Liver (tissue), 9 donors: Measurements from ENCODE around the gene ZNF777. TPM values are rescaled to one million over a fixed set of nuclear protein-coding genes. Genes with fewer than 3 reads are reported as not detected.

Source experiments
- DNase-seq: peaks from one replicate; pipeline ENCODE4 v3.0.0-alpha.2; 2017; ENCODE audit warnings: low spot score
- H3K27ac ChIP-seq, 2 donors: one replicate each; pipeline ENCODE4 v1.7.0; 2013; ENCODE audit warnings: inconsistent platforms in 2 of 2, low read length in 2 of 2, control low read depth in 1 of 2, low read depth in 1 of 2, mild to moderate bottlenecking in 1 of 2
- H3K27me3 ChIP-seq, 4 donors: one replicate each; pipeline versions ENCODE4 v1.6.1 to v1.7.0; 2013; ENCODE audit warnings: low read length in 3 of 4, inconsistent platforms in 1 of 4, mild to moderate bottlenecking in 1 of 4, moderate library complexity in 1 of 4; ENCODE audit not compliant: control insufficient read depth in 4 of 4, insufficient read depth in 4 of 4
- H3K36me3 ChIP-seq, 4 donors: one replicate each; pipeline versions ENCODE4 v1.6.1 to v1.7.0; 2013; ENCODE audit warnings: low read length in 3 of 4, mild to moderate bottlenecking in 3 of 4, low read depth in 1 of 4, moderate library complexity in 1 of 4; ENCODE audit not compliant: control insufficient read depth in 4 of 4, insufficient read depth in 3 of 4
- H3K4me1 ChIP-seq, 4 donors: one replicate each; pipeline versions ENCODE4 v1.6.1 to v1.7.0; 2013; ENCODE audit warnings: low read length in 3 of 4, mild to moderate bottlenecking in 3 of 4, moderate library complexity in 1 of 4; ENCODE audit not compliant: control insufficient read depth in 4 of 4, insufficient read depth in 4 of 4
- H3K4me3 ChIP-seq, 3 donors: one replicate each; pipeline versions ENCODE4 v1.6.1 to v1.7.0; 2013; ENCODE audit warnings: low read length in 3 of 3, control low read depth in 1 of 3, low read depth in 1 of 3, mild to moderate bottlenecking in 1 of 3
- H3K9ac ChIP-seq, 2 donors: one replicate each; pipeline ENCODE4 v1.7.0; 2013; ENCODE audit warnings: low read length in 2 of 2, mild to moderate bottlenecking in 2 of 2, moderate library complexity in 2 of 2, control low read depth in 1 of 2, low read depth in 1 of 2
- H3K9me3 ChIP-seq, 4 donors: one replicate each; pipeline versions ENCODE4 v1.6.1 to v1.7.0; 2013; ENCODE audit warnings: low read length in 3 of 4; ENCODE audit not compliant: control insufficient read depth in 4 of 4
- EGR1 ChIP-seq, 2 donors: IDR thresholded peaks; 2 replicates each; pipeline ENCODE4 v1.6.1; 2016 to 2018; ENCODE audit warnings: antibody characterized with exemption in 2 of 2, low read depth in 2 of 2
- FOXA1 ChIP-seq: IDR thresholded peaks from 2 replicates; pipeline ENCODE4 v1.6.1; 2016; ENCODE audit warnings: antibody characterized with exemption
- FOXA2 ChIP-seq: IDR thresholded peaks from 2 replicates; pipeline ENCODE4 v1.6.1; 2016; ENCODE audit warnings: antibody characterized with exemption
- GABPA ChIP-seq, 2 donors: IDR thresholded peaks in 1 of 2; conservative IDR thresholded peaks in 1 of 2; 2 replicates each; pipeline ENCODE4 v1.6.1; 2016; ENCODE audit warnings: antibody characterized with exemption in 2 of 2, mild to moderate bottlenecking in 1 of 2, moderate library complexity in 1 of 2
- HNF4G ChIP-seq: IDR thresholded peaks from 2 replicates; pipeline ENCODE4 v1.6.1; 2016; ENCODE audit warnings: antibody characterized with exemption
- JUND ChIP-seq, 2 donors: IDR thresholded peaks; 2 replicates each; pipeline ENCODE4 v1.6.1; 2016; ENCODE audit warnings: antibody characterized with exemption in 2 of 2
- RAD21 ChIP-seq, 2 donors: IDR thresholded peaks; 2 replicates each; pipeline ENCODE4 v1.6.1; 2016; ENCODE audit warnings: antibody characterized with exemption in 2 of 2, mild to moderate bottlenecking in 2 of 2
- RXRA ChIP-seq, 2 donors: IDR thresholded peaks; 2 replicates each; pipeline ENCODE4 v1.6.1; 2017 to 2018; ENCODE audit warnings: antibody characterized with exemption in 2 of 2, mild to moderate bottlenecking in 1 of 2
- SP1 ChIP-seq: IDR thresholded peaks from 2 replicates; pipeline ENCODE4 v1.6.1; 2018; ENCODE audit warnings: antibody characterized with exemption, mild to moderate bottlenecking
- WGBS: extraction: QIAGEN DNeasy Blood & Tissue Kit; methylation state at CpG from one replicate; pipeline ENCODE4 v1.1.7; 2013; 5-methylcytosine and 5-hydroxymethylcytosine counted together
- polyA plus RNA-seq, 2 donors: library from polyadenylated mRNA; stranded (reverse) in 1 of 2; unstranded in 1 of 2; fragments of 200-250 nt in 1 of 2; fragments of >200 nt in 1 of 2; fragmentation: Nextera tagmentation in 1 of 2; extraction: Ambion mirVana in 1 of 2; gene quantifications; one replicate each; pipeline versions ENCODE4 v1.2.1 to v1.2.3, GENCODE V29; 2013 to 2015
- total RNA-seq, 2 donors: library from RNA; depleted of rRNA; stranded (reverse); fragments of >200 nt; gene quantifications; one replicate each; pipeline ENCODE4 v1.2.3, GENCODE V29; 2014
- TF ChIP-seq, protein P1 (sequence below): IDR thresholded peaks from 2 replicates; pipeline ENCODE4 v1.6.1; 2016; ENCODE audit warnings: antibody characterized with exemption
- TF ChIP-seq, protein P2 (sequence below): IDR thresholded peaks from 2 replicates; pipeline ENCODE4 v1.6.1; 2016; ENCODE audit warnings: antibody characterized with exemption
- TF ChIP-seq, protein P3 (sequence below): fragments of 150-350 bp; IDR thresholded peaks from 2 replicates; pipeline ENCODE4 v1.5.1; 2017; ENCODE audit warnings: improper control_type of control experiment, low read depth, low read length; ENCODE audit not compliant: missing input control
- TF ChIP-seq, protein P4 (sequence below): IDR thresholded peaks from 2 replicates; pipeline ENCODE4 v1.6.1; 2016; ENCODE audit warnings: antibody characterized with exemption, mild to moderate bottlenecking
- TF ChIP-seq, protein P5 (sequence below): IDR thresholded peaks from 2 replicates; pipeline ENCODE4 v1.6.1; 2016; ENCODE audit warnings: antibody characterized with exemption
- donor health status: healthy.
- donor health status: healthy.
- donor health status: healthy.
- donor health status: healthy.
- donor health status: healthy.

ZNF777 gene
- total and polyA plus RNA-seq, 4 donors, result 0.22 to 5.7 (median 4.1) TPM

DNA sequence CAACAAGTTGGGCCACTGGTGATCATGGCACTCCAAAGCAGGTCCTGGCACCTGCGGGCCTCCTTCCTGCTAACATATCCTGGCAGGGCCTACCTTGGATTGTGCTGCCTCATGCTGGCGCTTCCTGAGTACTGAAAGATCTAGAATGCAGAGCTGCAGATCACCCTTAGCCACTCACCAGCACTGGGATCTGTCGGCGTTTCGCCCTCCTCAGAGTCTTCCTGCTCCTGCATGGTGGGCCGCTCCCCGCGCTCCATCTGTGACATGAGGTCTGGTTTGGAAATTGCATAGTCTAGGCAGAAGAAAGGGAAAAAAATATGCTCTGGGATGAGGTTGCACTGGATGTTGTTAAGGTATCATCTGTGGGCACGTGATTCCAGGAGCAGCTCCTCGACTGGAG lies 10.0 kb downstream of the ZNF777 start:
- H3K27me3 ChIP-seq, result no peaks in the 10 kb centered on the region
- 97% methylated on average over 10 of the region's 10 CpGs for WGBS
- TF ChIP-seq JUND (IDR thresholded peaks at IDR 0.05) (no peak), RXRA (IDR thresholded peaks at IDR 0.05) (no peak), FOXA1 (no peak), RAD21 (IDR thresholded peaks at IDR 0.05) (no peak), HNF4G (no peak), EGR1 (IDR thresholded peaks at IDR 0.05; ENCODE audit: low read depth in 2 of 2) (no peak)
- TF ChIP-seq, protein P1, sequence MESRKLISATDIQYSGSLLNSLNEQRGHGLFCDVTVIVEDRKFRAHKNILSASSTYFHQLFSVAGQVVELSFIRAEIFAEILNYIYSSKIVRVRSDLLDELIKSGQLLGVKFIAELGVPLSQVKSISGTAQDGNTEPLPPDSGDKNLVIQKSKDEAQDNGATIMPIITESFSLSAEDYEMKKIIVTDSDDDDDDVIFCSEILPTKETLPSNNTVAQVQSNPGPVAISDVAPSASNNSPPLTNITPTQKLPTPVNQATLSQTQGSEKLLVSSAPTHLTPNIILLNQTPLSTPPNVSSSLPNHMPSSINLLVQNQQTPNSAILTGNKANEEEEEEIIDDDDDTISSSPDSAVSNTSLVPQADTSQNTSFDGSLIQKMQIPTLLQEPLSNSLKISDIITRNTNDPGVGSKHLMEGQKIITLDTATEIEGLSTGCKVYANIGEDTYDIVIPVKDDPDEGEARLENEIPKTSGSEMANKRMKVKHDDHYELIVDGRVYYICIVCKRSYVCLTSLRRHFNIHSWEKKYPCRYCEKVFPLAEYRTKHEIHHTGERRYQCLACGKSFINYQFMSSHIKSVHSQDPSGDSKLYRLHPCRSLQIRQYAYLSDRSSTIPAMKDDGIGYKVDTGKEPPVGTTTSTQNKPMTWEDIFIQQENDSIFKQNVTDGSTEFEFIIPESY, result no peak
- TF ChIP-seq, protein P2, sequence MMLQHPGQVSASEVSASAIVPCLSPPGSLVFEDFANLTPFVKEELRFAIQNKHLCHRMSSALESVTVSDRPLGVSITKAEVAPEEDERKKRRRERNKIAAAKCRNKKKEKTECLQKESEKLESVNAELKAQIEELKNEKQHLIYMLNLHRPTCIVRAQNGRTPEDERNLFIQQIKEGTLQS, result no peak
- TF ChIP-seq, protein P3, sequence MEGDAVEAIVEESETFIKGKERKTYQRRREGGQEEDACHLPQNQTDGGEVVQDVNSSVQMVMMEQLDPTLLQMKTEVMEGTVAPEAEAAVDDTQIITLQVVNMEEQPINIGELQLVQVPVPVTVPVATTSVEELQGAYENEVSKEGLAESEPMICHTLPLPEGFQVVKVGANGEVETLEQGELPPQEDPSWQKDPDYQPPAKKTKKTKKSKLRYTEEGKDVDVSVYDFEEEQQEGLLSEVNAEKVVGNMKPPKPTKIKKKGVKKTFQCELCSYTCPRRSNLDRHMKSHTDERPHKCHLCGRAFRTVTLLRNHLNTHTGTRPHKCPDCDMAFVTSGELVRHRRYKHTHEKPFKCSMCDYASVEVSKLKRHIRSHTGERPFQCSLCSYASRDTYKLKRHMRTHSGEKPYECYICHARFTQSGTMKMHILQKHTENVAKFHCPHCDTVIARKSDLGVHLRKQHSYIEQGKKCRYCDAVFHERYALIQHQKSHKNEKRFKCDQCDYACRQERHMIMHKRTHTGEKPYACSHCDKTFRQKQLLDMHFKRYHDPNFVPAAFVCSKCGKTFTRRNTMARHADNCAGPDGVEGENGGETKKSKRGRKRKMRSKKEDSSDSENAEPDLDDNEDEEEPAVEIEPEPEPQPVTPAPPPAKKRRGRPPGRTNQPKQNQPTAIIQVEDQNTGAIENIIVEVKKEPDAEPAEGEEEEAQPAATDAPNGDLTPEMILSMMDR, result no peak
- peaks cover 29 to 69% (median 47%) of the 10 kb centered on the region in 4 donors for H3K36me3 ChIP-seq
- no peaks in the 10 kb centered on the region for H3K9me3 ChIP-seq
- no peak overlapping the region for H3K27ac ChIP-seq
- peak; percentile 19 for DNase-seq
- H3K9ac ChIP-seq, result no peak overlapping the region
- H3K4me1 ChIP-seq, result no peaks in the 10 kb centered on the region
- H3K4me3 ChIP-seq, result no peak overlapping the region

DNA sequence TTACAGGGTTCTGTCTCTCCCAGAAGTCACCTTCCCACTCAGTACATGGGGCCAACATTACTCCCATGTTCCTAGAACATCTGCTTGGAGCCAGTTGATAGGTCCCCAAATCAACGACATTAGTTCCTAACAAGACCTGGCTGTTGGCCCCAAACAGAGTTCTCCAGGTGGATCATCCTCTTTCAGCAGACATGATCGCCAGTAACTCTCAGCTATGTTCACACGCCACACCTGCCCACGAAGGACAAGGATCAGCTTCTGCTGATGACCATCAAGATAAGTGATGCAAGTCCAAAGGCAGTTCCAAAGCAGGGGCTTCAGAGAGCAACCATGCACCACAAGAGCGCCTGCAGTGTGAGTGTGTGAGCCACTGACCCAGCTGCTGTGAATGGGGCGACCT lies 11.0 kb downstream of the ZNF777 start:
- no peak for DNase-seq
- no peak overlapping the region for H3K27ac ChIP-seq
- H3K4me3 ChIP-seq, result no peak overlapping the region
- H3K36me3 ChIP-seq, result peaks cover 25 to 65% (median 53%) of the 10 kb centered on the region in 4 donors
- no peaks in the 10 kb centered on the region for H3K4me1 ChIP-seq
- no peak for TF ChIP-seq FOXA2
- no peak overlapping the region for H3K9ac ChIP-seq
- WGBS, result 95% methylated on average over 6 of the region's 6 CpGs
- no peaks in the 10 kb centered on the region for H3K27me3 ChIP-seq
- no peaks in the 10 kb centered on the region for H3K9me3 ChIP-seq

DNA sequence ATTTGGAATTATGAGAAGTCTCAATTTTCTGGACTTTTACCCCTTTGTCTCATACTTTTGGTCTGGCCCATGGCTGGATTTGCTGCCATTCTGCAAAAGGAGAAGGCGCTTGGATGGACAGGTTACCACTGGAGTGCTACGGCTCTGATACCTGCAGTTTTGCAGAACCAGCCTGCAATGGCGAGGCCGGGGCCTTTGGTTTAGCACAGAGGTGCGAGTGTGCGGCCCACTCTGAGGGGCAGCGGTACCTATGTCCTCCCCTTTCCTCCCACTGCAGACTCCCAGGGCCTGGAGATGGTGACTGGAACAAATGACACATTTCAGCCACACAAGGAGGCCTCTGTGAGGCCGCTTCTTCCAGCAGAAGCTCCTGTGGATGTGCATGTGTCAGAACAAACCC lies 11.9 kb downstream of the ZNF777 start:
- Histone ChIP-seq H3K4me3 (no peak overlapping the region), H3K4me1 (no peaks in the 10 kb centered on the region), H3K36me3 (peaks cover 21 to 56% (median 46%) of the 10 kb centered on the region in 4 donors), H3K27me3 (no peaks in the 10 kb centered on the region), H3K9me3 (no peaks in the 10 kb centered on the region), H3K9ac (no peak overlapping the region), H3K27ac (no peak overlapping the region)
- no peak for DNase-seq
- 92% methylated on average over 8 of the region's 8 CpGs for WGBS
- TF ChIP-seq, protein P2, result no peak
- TF ChIP-seq RAD21 (IDR thresholded peaks at IDR 0.05) (no peak), HNF4G (no peak), FOXA1 (no peak), RXRA (IDR thresholded peaks at IDR 0.05) (no peak), SP1 (no peak), GABPA (IDR thresholded peaks at IDR 0.05 in 1 of 2, conservative IDR thresholded peaks at IDR 0.05 in 1 of 2) (no peak)
- TF ChIP-seq, protein P1, result no peak
- TF ChIP-seq, protein P4, sequence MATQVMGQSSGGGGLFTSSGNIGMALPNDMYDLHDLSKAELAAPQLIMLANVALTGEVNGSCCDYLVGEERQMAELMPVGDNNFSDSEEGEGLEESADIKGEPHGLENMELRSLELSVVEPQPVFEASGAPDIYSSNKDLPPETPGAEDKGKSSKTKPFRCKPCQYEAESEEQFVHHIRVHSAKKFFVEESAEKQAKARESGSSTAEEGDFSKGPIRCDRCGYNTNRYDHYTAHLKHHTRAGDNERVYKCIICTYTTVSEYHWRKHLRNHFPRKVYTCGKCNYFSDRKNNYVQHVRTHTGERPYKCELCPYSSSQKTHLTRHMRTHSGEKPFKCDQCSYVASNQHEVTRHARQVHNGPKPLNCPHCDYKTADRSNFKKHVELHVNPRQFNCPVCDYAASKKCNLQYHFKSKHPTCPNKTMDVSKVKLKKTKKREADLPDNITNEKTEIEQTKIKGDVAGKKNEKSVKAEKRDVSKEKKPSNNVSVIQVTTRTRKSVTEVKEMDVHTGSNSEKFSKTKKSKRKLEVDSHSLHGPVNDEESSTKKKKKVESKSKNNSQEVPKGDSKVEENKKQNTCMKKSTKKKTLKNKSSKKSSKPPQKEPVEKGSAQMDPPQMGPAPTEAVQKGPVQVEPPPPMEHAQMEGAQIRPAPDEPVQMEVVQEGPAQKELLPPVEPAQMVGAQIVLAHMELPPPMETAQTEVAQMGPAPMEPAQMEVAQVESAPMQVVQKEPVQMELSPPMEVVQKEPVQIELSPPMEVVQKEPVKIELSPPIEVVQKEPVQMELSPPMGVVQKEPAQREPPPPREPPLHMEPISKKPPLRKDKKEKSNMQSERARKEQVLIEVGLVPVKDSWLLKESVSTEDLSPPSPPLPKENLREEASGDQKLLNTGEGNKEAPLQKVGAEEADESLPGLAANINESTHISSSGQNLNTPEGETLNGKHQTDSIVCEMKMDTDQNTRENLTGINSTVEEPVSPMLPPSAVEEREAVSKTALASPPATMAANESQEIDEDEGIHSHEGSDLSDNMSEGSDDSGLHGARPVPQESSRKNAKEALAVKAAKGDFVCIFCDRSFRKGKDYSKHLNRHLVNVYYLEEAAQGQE, result no peak
- TF ChIP-seq, protein P3, result no peak
- TF ChIP-seq, protein P5, sequence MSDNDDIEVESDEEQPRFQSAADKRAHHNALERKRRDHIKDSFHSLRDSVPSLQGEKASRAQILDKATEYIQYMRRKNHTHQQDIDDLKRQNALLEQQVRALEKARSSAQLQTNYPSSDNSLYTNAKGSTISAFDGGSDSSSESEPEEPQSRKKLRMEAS, result no peak
